DOHH2 (cell line): ENCODE measurements around the gene STX8.

Source experiments
- CTCF ChIP-seq: fragments of 200-600 bp; sonication (generic); IDR thresholded peaks from one replicate; pipeline ENCODE4 v1.5.1; 2014; ENCODE audit warnings: antibody characterized with exemption, mild to moderate bottlenecking, low read depth, low read length; ENCODE audit not compliant: poor library complexity, severe bottlenecking
- EZH2phosphoT487 ChIP-seq: fragments of 200-600 bp; sonication (generic); IDR thresholded peaks from 2 replicates; pipeline ENCODE4 v1.6.1; 2017; ENCODE audit warnings: borderline replicate concordance, mild to moderate bottlenecking, antibody characterized with exemption, low read length, moderate library complexity, mixed read lengths

GRCh38 chr17:9241371-9241712, 334.3 kb downstream of the STX8 start:
- TF ChIP-seq CTCF (no peak), EZH2phosphoT487 (no peak)
